Measurements from ENCODE around the gene BICC1.

BICC1 gene

GRCh38 chr10:58771863-58772262, 259.2 kb downstream of the BICC1 start:
- no peaks in the 10 kb centered on the region for H3K4me1 ChIP-seq (ENCODE audit: low read depth, poor library complexity, severe bottlenecking)
- TF ChIP-seq, protein P1, sequence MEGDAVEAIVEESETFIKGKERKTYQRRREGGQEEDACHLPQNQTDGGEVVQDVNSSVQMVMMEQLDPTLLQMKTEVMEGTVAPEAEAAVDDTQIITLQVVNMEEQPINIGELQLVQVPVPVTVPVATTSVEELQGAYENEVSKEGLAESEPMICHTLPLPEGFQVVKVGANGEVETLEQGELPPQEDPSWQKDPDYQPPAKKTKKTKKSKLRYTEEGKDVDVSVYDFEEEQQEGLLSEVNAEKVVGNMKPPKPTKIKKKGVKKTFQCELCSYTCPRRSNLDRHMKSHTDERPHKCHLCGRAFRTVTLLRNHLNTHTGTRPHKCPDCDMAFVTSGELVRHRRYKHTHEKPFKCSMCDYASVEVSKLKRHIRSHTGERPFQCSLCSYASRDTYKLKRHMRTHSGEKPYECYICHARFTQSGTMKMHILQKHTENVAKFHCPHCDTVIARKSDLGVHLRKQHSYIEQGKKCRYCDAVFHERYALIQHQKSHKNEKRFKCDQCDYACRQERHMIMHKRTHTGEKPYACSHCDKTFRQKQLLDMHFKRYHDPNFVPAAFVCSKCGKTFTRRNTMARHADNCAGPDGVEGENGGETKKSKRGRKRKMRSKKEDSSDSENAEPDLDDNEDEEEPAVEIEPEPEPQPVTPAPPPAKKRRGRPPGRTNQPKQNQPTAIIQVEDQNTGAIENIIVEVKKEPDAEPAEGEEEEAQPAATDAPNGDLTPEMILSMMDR (conservative IDR thresholded peaks at IDR 0.05; ENCODE audit: low read depth, low read length), result no peak
- no peaks in the 10 kb centered on the region for H3K79me2 ChIP-seq (ENCODE audit: insufficient read depth, low read depth)
- no peaks in the 10 kb centered on the region for H3K36me3 ChIP-seq (ENCODE audit: insufficient read depth)
- H3K4me3 ChIP-seq (IDR thresholded peaks at IDR 0.05; ENCODE audit: insufficient read depth, low read depth, low read length), result no peak overlapping the region
- no peaks in the 10 kb centered on the region for H3K27me3 ChIP-seq (ENCODE audit: insufficient read depth, low read depth)
- H3K9ac ChIP-seq, result no peak overlapping the region
- no peak overlapping the region for H3K27ac ChIP-seq
- no peaks in the 10 kb centered on the region for H4K20me1 ChIP-seq (ENCODE audit: insufficient read depth)
- no peak overlapping the region for H2AFZ ChIP-seq (ENCODE audit: low read depth)
- no peak overlapping the region for H3K4me2 ChIP-seq

DNA sequence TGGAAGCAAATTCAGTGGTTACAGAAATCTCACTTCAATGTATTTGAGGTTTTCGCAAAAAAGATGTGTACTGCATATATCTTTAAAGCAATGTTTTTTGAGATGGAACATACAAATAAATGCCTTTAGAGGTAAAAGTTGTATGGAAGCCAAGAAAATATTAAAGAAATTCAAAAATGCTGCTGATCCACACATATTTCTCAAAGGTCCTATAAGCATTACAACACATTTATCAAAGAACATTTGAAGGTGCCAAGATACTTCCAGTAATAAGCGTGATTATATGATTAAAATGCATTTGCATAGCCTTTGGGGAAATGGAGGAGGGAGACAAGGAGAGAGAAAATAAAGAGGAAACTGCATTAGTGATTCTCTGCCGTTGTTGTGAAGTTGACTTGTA, 260.1 kb downstream of the BICC1 start:
- TF ChIP-seq, protein P1 (conservative IDR thresholded peaks at IDR 0.05; ENCODE audit: low read depth, low read length), result no peak
- Histone ChIP-seq H3K4me3 (IDR thresholded peaks at IDR 0.05; ENCODE audit: insufficient read depth, low read depth, low read length) (no peak overlapping the region), H4K20me1 (ENCODE audit: insufficient read depth) (no peaks in the 10 kb centered on the region), H3K36me3 (ENCODE audit: insufficient read depth) (no peaks in the 10 kb centered on the region), H3K27me3 (ENCODE audit: insufficient read depth, low read depth) (no peaks in the 10 kb centered on the region), H3K27ac (no peak overlapping the region), H3K4me2 (no peak overlapping the region), H3K79me2 (ENCODE audit: insufficient read depth, low read depth) (no peaks in the 10 kb centered on the region), H2AFZ (ENCODE audit: low read depth) (no peak overlapping the region), H3K9ac (no peak overlapping the region), H3K4me1 (ENCODE audit: low read depth, poor library complexity, severe bottlenecking) (no peaks in the 10 kb centered on the region)

DNA sequence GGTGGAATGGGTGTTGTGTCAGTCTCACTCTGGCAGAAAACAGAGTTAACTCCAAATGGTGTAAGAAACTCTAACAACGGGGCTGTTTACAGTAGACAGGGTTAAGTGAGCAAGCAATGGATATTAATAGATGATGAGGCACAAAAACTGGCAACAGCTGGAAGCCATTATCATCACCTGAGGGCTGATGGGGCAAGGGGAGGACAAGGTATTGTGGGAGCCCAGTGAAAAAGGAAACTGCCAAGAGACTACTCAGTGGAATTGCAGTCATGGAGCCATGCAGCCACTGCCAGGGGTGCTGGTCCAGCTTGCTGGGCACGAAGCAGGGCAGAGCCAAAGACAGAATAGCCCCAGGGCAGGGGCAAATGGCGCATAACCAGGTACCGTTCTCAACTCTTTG, 260.7 kb downstream of the BICC1 start:
- H3K27ac ChIP-seq, result no peak overlapping the region
- no peaks in the 10 kb centered on the region for H3K4me1 ChIP-seq (ENCODE audit: low read depth, poor library complexity, severe bottlenecking)
- H3K9ac ChIP-seq, result no peak overlapping the region
- no peak overlapping the region for H3K4me2 ChIP-seq
- H4K20me1 ChIP-seq (ENCODE audit: insufficient read depth), result no peaks in the 10 kb centered on the region
- H3K27me3 ChIP-seq (ENCODE audit: insufficient read depth, low read depth), result no peaks in the 10 kb centered on the region
- TF ChIP-seq, protein P1 (conservative IDR thresholded peaks at IDR 0.05; ENCODE audit: low read depth, low read length), result no peak
- no peaks in the 10 kb centered on the region for H3K36me3 ChIP-seq (ENCODE audit: insufficient read depth)
- no peak overlapping the region for H3K4me3 ChIP-seq (IDR thresholded peaks at IDR 0.05; ENCODE audit: insufficient read depth, low read depth, low read length)
- H2AFZ ChIP-seq (ENCODE audit: low read depth), result no peak overlapping the region
- no peaks in the 10 kb centered on the region for H3K79me2 ChIP-seq (ENCODE audit: insufficient read depth, low read depth)

- TF ChIP-seq, protein P1 (conservative IDR thresholded peaks at IDR 0.05; ENCODE audit: low read depth, low read length), result no peak
- no peaks in the 10 kb centered on the region for H3K36me3 ChIP-seq (ENCODE audit: insufficient read depth)
- H3K27me3 ChIP-seq (ENCODE audit: insufficient read depth, low read depth), result no peaks in the 10 kb centered on the region
- H3K9ac ChIP-seq, result no peak overlapping the region
- H3K79me2 ChIP-seq (ENCODE audit: insufficient read depth, low read depth), result no peaks in the 10 kb centered on the region
- H3K4me3 ChIP-seq (IDR thresholded peaks at IDR 0.05; ENCODE audit: insufficient read depth, low read depth, low read length), result no peak overlapping the region
- no peak overlapping the region for H3K4me2 ChIP-seq
- no peak overlapping the region for H3K27ac ChIP-seq
- no peaks in the 10 kb centered on the region for H3K4me1 ChIP-seq (ENCODE audit: low read depth, poor library complexity, severe bottlenecking)
- no peak overlapping the region for H2AFZ ChIP-seq (ENCODE audit: low read depth)
- no peaks in the 10 kb centered on the region for H4K20me1 ChIP-seq (ENCODE audit: insufficient read depth)
These were observed 261.3 kb downstream of the BICC1 start for GRCh38 chr10:58773944-58774343.

Measured in KMS-11 (cell line).